NT2/D1 (cell line): ENCODE measurements around the gene NT5E.

ENCODE experiments used
- SUZ12 ChIP-seq: IDR thresholded peaks from 2 replicates; pipeline ENCODE4 v1.6.1; 2011; ENCODE audit not compliant: insufficient read length, insufficient read depth; ENCODE audit errors: extremely low read depth
- YY1 ChIP-seq: IDR thresholded peaks from 2 replicates; pipeline ENCODE4 v1.6.1; 2011; ENCODE audit not compliant: insufficient read length, insufficient read depth
- ZNF274 ChIP-seq: IDR thresholded peaks from 2 replicates; pipeline ENCODE4 v1.6.1; 2011; ENCODE audit warnings: mild to moderate bottlenecking, low read depth, low read length

DNA sequence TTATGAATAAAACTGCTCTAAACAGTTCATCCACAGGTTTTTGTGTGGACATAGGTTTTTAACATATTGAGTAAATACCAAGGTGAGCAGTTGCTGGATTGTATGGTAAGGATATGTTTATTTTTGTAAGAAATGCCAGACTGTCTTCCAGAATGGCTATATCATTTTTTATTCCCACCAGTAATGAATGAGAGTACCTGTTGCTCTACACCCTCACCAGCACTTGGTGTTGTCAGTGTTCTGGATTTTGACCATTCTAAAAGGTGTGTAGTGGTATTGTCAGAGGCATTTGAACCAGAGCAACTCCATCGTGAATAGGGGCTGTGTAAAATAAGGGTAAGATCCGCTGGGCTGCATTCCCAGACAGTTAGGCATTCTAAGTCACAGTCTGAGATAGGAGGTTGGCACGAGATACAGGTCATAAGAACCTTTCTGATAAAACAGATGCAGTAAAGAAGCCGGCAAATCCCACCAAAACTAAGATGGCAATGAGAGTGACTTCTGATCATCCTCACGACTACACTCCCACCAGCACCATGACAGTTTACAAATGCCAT, 12.9 kb upstream of the NT5E start:
- TF ChIP-seq SUZ12 (no peak), ZNF274 (no peak), YY1 (no peak)
